HFFc6 (cell line): ENCODE measurements around the gene ELAVL2. TPM values are rescaled to one million over a fixed set of nuclear protein-coding genes. Genes with fewer than 3 reads are reported as not detected.

Experiments
- DNase-seq: peaks from one replicate; pipeline ENCODE4 v3.0.0-alpha.2; 2018
- H3K27ac Mint-ChIP-seq: 2 replicates; pipeline ENCODE4 v1.8.0; 2020; ENCODE audit warnings: mild to moderate bottlenecking, mixed read lengths
- H3K27me3 Mint-ChIP-seq: 2 replicates; pipeline ENCODE4 v1.8.0; 2021; ENCODE audit warnings: mild to moderate bottlenecking, moderate library complexity, mixed read lengths; ENCODE audit not compliant: insufficient read depth
- H3K36me3 Mint-ChIP-seq: 2 replicates; pipeline ENCODE4 v1.8.0; 2021; ENCODE audit warnings: low read depth, mixed read lengths
- H3K4me1 Mint-ChIP-seq: 2 replicates; pipeline ENCODE4 v1.8.0; 2020; ENCODE audit warnings: low read depth, mixed read lengths
- H3K4me3 Mint-ChIP-seq: 2 replicates; pipeline ENCODE4 v1.8.0; 2020; ENCODE audit warnings: mild to moderate bottlenecking, moderate library complexity, mixed read lengths
- H3K9me3 Mint-ChIP-seq: 2 replicates; pipeline ENCODE4 v1.8.0; 2020; ENCODE audit warnings: mild to moderate bottlenecking, mixed read lengths
- CTCF ChIP-seq: fragments of 200-600 bp; sonication (generic); IDR thresholded peaks from 2 replicates; pipeline ENCODE4 v1.5.0; 2021; ENCODE audit warnings: antibody characterized with exemption, mild to moderate bottlenecking
- total RNA-seq, 6 experiments: library from RNA; stranded (reverse); fragmentation: NEBNext Ultra II Directional; extraction: Animal tissue kit (Norgen Biotek cat#: 25700); gene quantifications; 2 replicates in 1 of 6; 3 replicates in 5 of 6; pipeline ENCODE4 v1.2.3, GENCODE V29; 2021

ELAVL2 gene
- total RNA-seq, 6 experiments from 2014 or later, result not detected

- Mint-ChIP-seq H3K4me1 (no peaks in the 10 kb centered on the region), H3K9me3 (peaks cover 28% of the 10 kb centered on the region), H3K27me3 (no peaks in the 10 kb centered on the region; the same call in 1 of the 2 replicates), H3K27ac (no peak overlapping the region), H3K4me3 (no peak overlapping the region), H3K36me3 (0 out of 2 replicates have a peak, but pooled peaks cover 3% of the 10 kb centered on the region)
- no peak for DNase-seq
- no peak for TF ChIP-seq CTCF
These were observed 27.7 kb downstream of the ELAVL2 start for GRCh38 chr9:23798325-23798724.

- H3K27me3 Mint-ChIP-seq, result no peaks in the 10 kb centered on the region
- no peak overlapping the region for H3K4me3 Mint-ChIP-seq
- H3K9me3 Mint-ChIP-seq, result peaks cover 28% of the 10 kb centered on the region
- no peaks in the 10 kb centered on the region for H3K4me1 Mint-ChIP-seq
- no peak overlapping the region for H3K27ac Mint-ChIP-seq
- no peak for TF ChIP-seq CTCF
- 0 out of 2 replicates have a peak, but pooled peaks cover 3% of the 10 kb centered on the region for H3K36me3 Mint-ChIP-seq
- no peak for DNase-seq
These were observed 29.8 kb downstream of the ELAVL2 start for GRCh38 chr9:23796209-23796608.

GRCh38 chr9:23790351-23791260 lies 35.4 kb downstream of the ELAVL2 start:
- Mint-ChIP-seq H3K27me3 (no peaks in the 10 kb centered on the region), H3K9me3 (peaks cover 12% of the 10 kb centered on the region), H3K36me3 (no peaks in the 10 kb centered on the region), H3K4me3 (no peak overlapping the region), H3K4me1 (no peaks in the 10 kb centered on the region), H3K27ac (no peak overlapping the region)
- DNase-seq, result no peak
- no peak for TF ChIP-seq CTCF

- H3K27ac Mint-ChIP-seq, result no peak overlapping the region
- no peaks in the 10 kb centered on the region for H3K36me3 Mint-ChIP-seq
- no peak for TF ChIP-seq CTCF
- no peaks in the 10 kb centered on the region for H3K27me3 Mint-ChIP-seq
- H3K9me3 Mint-ChIP-seq, result peaks cover 12% of the 10 kb centered on the region
- DNase-seq, result no peak
- H3K4me1 Mint-ChIP-seq, result no peaks in the 10 kb centered on the region
- H3K4me3 Mint-ChIP-seq, result no peak overlapping the region
These were observed 36.3 kb downstream of the ELAVL2 start for GRCh38 chr9:23789529-23790254.

GRCh38 chr9:23784962-23785361 lies 41.1 kb downstream of the ELAVL2 start:
- no peaks in the 10 kb centered on the region for H3K36me3 Mint-ChIP-seq
- H3K27me3 Mint-ChIP-seq, result no peaks in the 10 kb centered on the region
- no peaks in the 10 kb centered on the region for H3K4me1 Mint-ChIP-seq
- no peak overlapping the region for H3K4me3 Mint-ChIP-seq
- DNase-seq, result no peak
- TF ChIP-seq CTCF, result no peak
- H3K27ac Mint-ChIP-seq, result no peak overlapping the region
- peaks cover 21% of the 10 kb centered on the region for H3K9me3 Mint-ChIP-seq
